GM12878 (cell line): Measurements from ENCODE around the gene DFFA. TPM values are rescaled to one million over a fixed set of nuclear protein-coding genes. Genes with fewer than 3 reads are reported as not detected.
"Not testable (repeated sequence)": the region's sequence is repeated elsewhere in the genome, so short reads cannot be mapped to it uniquely, and the experiment has no call there.

Experiments
- ATAC-seq: fragments of 200-7000 bp; cut with Tn5 transposase; 3 replicates; pipeline ENCODE4 v1.9.1; 2020; ENCODE audit warnings: mild to moderate bottlenecking, moderate library complexity
- BruUV-seq: library from RNA; stranded (reverse); fragments of 400-500 nt; replicated peaks from 2 replicates; lab custom pipeline; 2021; lab: Mats Ljungman, UMichigan
- CTCF ChIA-PET: fragments of 300-600 bp; sonication (Branson Sonifier 250); formaldehyde crosslinking; extraction: SDS; loops from one replicate; lab custom pipeline; 2021; ENCODE audit warnings: inconsistent platforms; lab: Yijun Ruan, JAX
- POLR2A ChIA-PET: fragments of 350-600 bp; formaldehyde crosslinking; extraction: SDS; loops from one replicate; lab custom pipeline; 2021; ENCODE audit warnings: inconsistent platforms; lab: Charles Lee
- RAD21 ChIA-PET: fragments of 300-600 bp; sonication (Branson Sonifier 250); formaldehyde crosslinking; loops from one replicate; lab custom pipeline; 2023; ENCODE audit warnings: antibody characterized with exemption; ENCODE audit not compliant: unreplicated experiment; lab: Charles Lee
- SMC1A ChIA-PET: fragments of 300-600 bp; sonication (Branson Sonifier 250); formaldehyde crosslinking; loops from one replicate; lab custom pipeline; 2023; ENCODE audit not compliant: unreplicated experiment, uncharacterized antibody; lab: Charles Lee
- DNase-seq: peaks from one replicate; pipeline ENCODE4 v3.0.0-alpha.2; 2011; ENCODE audit warnings: low read depth, low spot score
- FAIRE-seq: peaks from 3 replicates; lab custom pipeline; 2011; peaks lifted over from hg19 to GRCh38; lab: Jason Lieb, UNC
- H2AFZ ChIP-seq: 2 replicates; pipeline ENCODE4 v1.6.0; 2011; ENCODE audit warnings: low read depth, low read length, control low read depth; ENCODE audit not compliant: control insufficient read depth
- H3K27ac ChIP-seq: 2 replicates; pipeline ENCODE4 v1.5.1; 2011; ENCODE audit warnings: control low read depth; ENCODE audit not compliant: control insufficient read depth, insufficient read depth
- H3K27me3 ChIP-seq, 2 experiments: replicated peaks in 1 of 2; 2 replicates each; pipeline versions ENCODE4 v1.6.0 to v1.6.1; 2011; ENCODE audit warnings: low read length in 1 of 2; ENCODE audit not compliant: control insufficient read depth in 2 of 2, insufficient read depth in 2 of 2
- H3K36me3 ChIP-seq, 2 experiments: 2 replicates each; pipeline ENCODE4 v1.5.1; 2011; ENCODE audit warnings: low read length in 1 of 2; ENCODE audit not compliant: control insufficient read depth in 2 of 2, insufficient read depth in 2 of 2
- H3K4me1 ChIP-seq: 2 replicates; pipeline ENCODE4 v1.6.1; 2011; ENCODE audit warnings: mild to moderate bottlenecking, low read length, moderate library complexity, mixed read lengths; ENCODE audit not compliant: control insufficient read depth, insufficient read depth
- H3K4me2 ChIP-seq: 2 replicates; pipeline ENCODE4 v1.6.0; 2011; ENCODE audit warnings: control low read depth; ENCODE audit not compliant: control insufficient read depth, insufficient read depth
- H3K4me3 ChIP-seq: fragments of 200-600 bp; sonication (generic); 2 replicates; pipeline ENCODE4 v1.5.1; 2016
- H3K79me2 ChIP-seq: 2 replicates; pipeline ENCODE4 v1.6.0; 2011; ENCODE audit warnings: low read length; ENCODE audit not compliant: control insufficient read depth, insufficient read depth
- H3K9ac ChIP-seq: 2 replicates; pipeline ENCODE4 v1.8.0; 2011; ENCODE audit warnings: low read length, control low read depth, mixed read lengths; ENCODE audit not compliant: control insufficient read depth, insufficient read depth
- H3K9me3 ChIP-seq: replicated peaks from 3 replicates; pipeline ENCODE4 v1.5.1; 2011; ENCODE audit warnings: mild to moderate bottlenecking, low read length; ENCODE audit not compliant: control insufficient read depth, insufficient read depth
- H4K20me1 ChIP-seq: 2 replicates; pipeline ENCODE4 v1.6.0; 2011; ENCODE audit not compliant: control insufficient read depth, insufficient read depth
- ZNF592 ChIP-seq: fragments of 450-650 bp; IDR thresholded peaks from 2 replicates; pipeline ENCODE4 v1.6.1; 2017; ENCODE audit warnings: mild to moderate bottlenecking, moderate library complexity
- WGBS: methylation state at CpG from one replicate; pipeline ENCODE4 v1.1.6; 2016; ENCODE audit warnings: low lambda C conversion rate; ENCODE audit not compliant: insufficient replicate concordance, insufficient coverage; ENCODE audit errors: missing lambda C conversion rate; 5-methylcytosine and 5-hydroxymethylcytosine counted together
- in situ Hi-C: fragments of 300-500 bp; cut with MboI; formaldehyde crosslinking; loops from 9 replicates; pipeline ENCODE4 v1.14.3; 2018; ENCODE audit warnings: mixed read lengths
- intact Hi-C: fragments of 100-400 bp; cut with micrococcal nuclease; formaldehyde crosslinking; loops from one replicate; pipeline ENCODE4 v1.14.2; 2022; ENCODE audit not compliant: unreplicated experiment
- polyA plus RNA-seq, 11 experiments: library from polyadenylated mRNA; depleted of rRNA in 4 of 11; unstranded in 6 of 11; stranded (reverse) in 5 of 11; fragments of >200 nt; fragmentation: Nextera tagmentation in 4 of 11; fragmentation: Illumina TruSeq in 1 of 11; extraction: Ambion mirVana in 4 of 11; extraction: Trizol in 1 of 11; gene quantifications; 1 replicate in 1 of 11; 2 replicates in 10 of 11; pipeline versions ENCODE4 v1.2.1 to v1.2.3, GENCODE V29; 2011 to 2016; ENCODE audit warnings: inconsistent platforms in 2 of 11, missing spikeins in 2 of 11, low read depth in 1 of 11
- total RNA-seq, 4 experiments: library from RNA; depleted of rRNA in 3 of 4; stranded (reverse); fragments of >200 nt in 3 of 4; fragmentation: Illumina TruSeq in 1 of 4; extraction: Trizol in 1 of 4; gene quantifications; 2 replicates each; pipeline versions ENCODE4 v1.2.1 to v1.2.3, GENCODE V29; 2013 to 2021

Gene DFFA
- total and polyA plus RNA-seq, 10 of the 15 experiments (the other 5 are each of a cell fraction or from before 2014, with no cell fraction given), result 37.4 to 83.8 (median 52.4) TPM

GRCh38 chr1:10457875-10458274 is 14.5 kb downstream of the DFFA start:
- Histone ChIP-seq H3K36me3 (peaks cover 5% of the 10 kb centered on the region in 2 experiments; a peak in 3 of 4 replicates), H3K4me3 (no peak overlapping the region), H4K20me1 (no peaks in the 10 kb centered on the region), H3K79me2 (no peaks in the 10 kb centered on the region), H3K9ac (no peak overlapping the region), H3K4me2 (no peak overlapping the region), H3K9me3 (no peaks in the 10 kb centered on the region; the same call in 2 of the 3 replicates), H3K27me3 (no peaks in the 10 kb centered on the region), H3K4me1 (no peaks in the 10 kb centered on the region; the same call in 1 of the 2 replicates), H3K27ac (no peak overlapping the region), H2AFZ (no peak overlapping the region)
- no peak for ATAC-seq
- ChIA-PET POLR2A (interaction anchor here (0.7 kb wide), 1 partner anchor 24 kb away, joined by 4 read pairs; no protein-coding TSS in a partner anchor), SMC1A (interaction anchor here (1.5 kb wide), 2 partner anchors 23 to 36 kb away, joined by 3 to 6 read pairs; no protein-coding TSS in a partner anchor), CTCF (interaction anchor here (1.4 to 2.2 kb wide), 2 partner anchors 24 to 36 kb away, joined by 6 to 8 read pairs; no protein-coding TSS in a partner anchor), RAD21 (interaction anchor here (0.7 kb wide), 1 partner anchor 743 kb away, joined by 3 read pairs; no protein-coding TSS in a partner anchor)
- no peak for TF ChIP-seq ZNF592
- no peak for DNase-seq
- in situ Hi-C loops (no loop called here), intact Hi-C loops (no loop called here)
- no peak for FAIRE-seq
- BruUV-seq, result TSS peak; percentile 37
- 91% methylated on average over 9 of the region's 9 CpGs for WGBS

DNA sequence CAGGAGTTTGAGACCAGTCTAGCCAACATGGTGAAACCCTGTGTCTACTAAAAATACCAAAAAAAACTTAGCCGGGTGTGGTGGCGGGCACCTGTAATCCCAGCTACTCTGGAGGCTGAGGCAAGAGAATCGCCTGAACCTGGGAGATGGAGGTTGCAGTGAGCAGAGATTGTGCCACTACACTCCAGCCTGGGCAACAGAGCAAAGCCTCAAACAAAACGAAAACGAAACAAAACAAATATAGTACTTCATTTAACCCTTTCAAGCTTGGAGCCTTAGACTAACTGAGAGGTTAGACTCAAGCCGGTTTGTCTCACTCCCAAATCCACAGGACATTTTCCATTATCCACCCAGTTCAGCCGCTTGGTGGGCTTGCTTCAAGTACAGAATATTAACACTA is 14.9 kb downstream of the DFFA start:
- BruUV-seq, H3K36me3 ChIP-seq, H3K27me3 ChIP-seq, intact Hi-C loops, H3K4me3 ChIP-seq, H2AFZ ChIP-seq, H3K9ac ChIP-seq, H3K27ac ChIP-seq, H3K9me3 ChIP-seq, H3K79me2 ChIP-seq, FAIRE-seq, DNase-seq, H3K4me1 ChIP-seq, H4K20me1 ChIP-seq, H3K4me2 ChIP-seq, in situ Hi-C loops: not testable (repeated sequence)
- SMC1A ChIA-PET, result interaction anchor here (0.6 to 1.5 kb wide), 3 partner anchors 22 to 541 kb away, joined by 3 to 6 read pairs (median 3); no protein-coding TSS in a partner anchor
- WGBS, result 62% methylated on average over 7 of the region's 7 CpGs
- RAD21 ChIA-PET, result interaction anchor here (1.9 kb wide), 1 partner anchor 24 kb away, joined by 6 read pairs; no protein-coding TSS in a partner anchor
- POLR2A ChIA-PET, result interaction anchor here (1.2 kb wide), 1 partner anchor 8 kb away, joined by 3 read pairs; no protein-coding TSS in a partner anchor
- ATAC-seq, result peak; percentile 70
- CTCF ChIA-PET, result interaction anchor here (1.4 to 2.2 kb wide), 2 partner anchors 23 to 36 kb away, joined by 6 to 8 read pairs; no protein-coding TSS in a partner anchor
